WTC11 (cell line): ENCODE data around the gene TIMM8A. TPM values are rescaled to one million over a fixed set of nuclear protein-coding genes. Genes with fewer than 3 reads are reported as not detected.

ENCODE experiments used
- ATAC-seq: fragments of 200-7000 bp; cut with Tn5 transposase; 2 replicates; pipeline ENCODE4 v1.10.0; 2021; ENCODE audit warnings: mild to moderate bottlenecking, moderate library complexity
- CTCF ChIA-PET: fragments of 300-600 bp; sonication (Branson Sonifier 250); formaldehyde crosslinking; loops from one replicate; lab custom pipeline; 2021; ENCODE audit warnings: antibody characterized with exemption; lab: Charles Lee
- POLR2A ChIA-PET: fragments of 350-600 bp; sonication (Branson Sonifier 250); formaldehyde crosslinking; loops from one replicate; lab custom pipeline; 2021; ENCODE audit warnings: antibody characterized with exemption; lab: Charles Lee
- DNase-seq: peaks from one replicate; pipeline ENCODE4 v3.0.0; 2021; ENCODE audit warnings: low spot score
- H3K27ac Mint-ChIP-seq: 2 replicates; pipeline ENCODE4 v1.8.0; 2021; ENCODE audit warnings: mixed read lengths
- H3K27me3 Mint-ChIP-seq: 2 replicates; pipeline ENCODE4 v1.8.0; 2021; ENCODE audit warnings: low read depth, mild to moderate bottlenecking, moderate library complexity, mixed read lengths
- H3K36me3 Mint-ChIP-seq: 2 replicates; pipeline ENCODE4 v1.8.0; 2021; ENCODE audit warnings: mixed read lengths
- H3K4me1 Mint-ChIP-seq: 2 replicates; pipeline ENCODE4 v1.8.0; 2022; ENCODE audit warnings: mixed read lengths
- H3K4me3 Mint-ChIP-seq: 2 replicates; pipeline ENCODE4 v1.8.0; 2021; ENCODE audit warnings: mild to moderate bottlenecking, moderate library complexity, mixed read lengths
- H3K9me3 Mint-ChIP-seq: 2 replicates; pipeline ENCODE4 v1.8.0; 2021; ENCODE audit warnings: mixed read lengths
- ATF6 ChIP-seq: sonication (generic); formaldehyde crosslinking; IDR thresholded peaks from 2 replicates; pipeline ENCODE4 v1.8.1; 2023; ENCODE audit warnings: mild to moderate bottlenecking, missing genetic modification reagents
- E2F4 ChIP-seq: sonication (generic); formaldehyde crosslinking; IDR thresholded peaks from 2 replicates; pipeline ENCODE4 v1.8.1; 2022; ENCODE audit warnings: low read depth, mild to moderate bottlenecking, moderate library complexity, missing genetic modification reagents, borderline replicate concordance
- E2F5 ChIP-seq: sonication (generic); formaldehyde crosslinking; IDR thresholded peaks from 2 replicates; pipeline ENCODE4 v1.8.1; 2022; ENCODE audit warnings: mild to moderate bottlenecking, moderate library complexity, missing genetic modification reagents
- ELF4 ChIP-seq: sonication (generic); formaldehyde crosslinking; IDR thresholded peaks from 2 replicates; pipeline ENCODE4 v1.8.1; 2022; ENCODE audit warnings: low read depth, mild to moderate bottlenecking, moderate library complexity, missing genetic modification reagents
- ESRRA ChIP-seq: sonication (generic); formaldehyde crosslinking; IDR thresholded peaks from 2 replicates; pipeline ENCODE4 v1.8.1; 2022; ENCODE audit warnings: mild to moderate bottlenecking, missing genetic modification reagents, borderline replicate concordance
- GRHL2 ChIP-seq: fragments of 250-450 bp; sonication (Bioruptor Pico); IDR thresholded peaks from 2 replicates; pipeline ENCODE4 v1.8.0; 2022; ENCODE audit warnings: mild to moderate bottlenecking, moderate library complexity; ENCODE audit not compliant: insufficient replicate concordance, severe bottlenecking
- HMGXB4 ChIP-seq: sonication (generic); formaldehyde crosslinking; IDR thresholded peaks from 2 replicates; pipeline ENCODE4 v1.8.1; 2023; ENCODE audit warnings: mild to moderate bottlenecking, moderate library complexity, missing genetic modification reagents
- JUN ChIP-seq: sonication (generic); formaldehyde crosslinking; IDR thresholded peaks from 2 replicates; pipeline ENCODE4 v1.8.0; 2023; ENCODE audit warnings: mild to moderate bottlenecking, missing genetic modification reagents
- MAX ChIP-seq: sonication (generic); formaldehyde crosslinking; IDR thresholded peaks from 2 replicates; pipeline ENCODE4 v1.8.0; 2022; ENCODE audit warnings: mild to moderate bottlenecking, missing genetic modification reagents
- MYBL2 ChIP-seq: sonication (generic); formaldehyde crosslinking; IDR thresholded peaks from 2 replicates; pipeline ENCODE4 v1.8.1; 2023; ENCODE audit warnings: mild to moderate bottlenecking, moderate library complexity, missing genetic modification reagents
- NFATC4 ChIP-seq: fragments of 250-450 bp; sonication (Bioruptor Pico); IDR thresholded peaks from 2 replicates; pipeline ENCODE4 v1.9.0; 2021; ENCODE audit warnings: mild to moderate bottlenecking
- PRDM15 ChIP-seq: sonication (generic); formaldehyde crosslinking; IDR thresholded peaks from 2 replicates; pipeline ENCODE4 v1.8.0; 2022; ENCODE audit warnings: missing genetic modification reagents
- SP1 ChIP-seq: sonication (generic); formaldehyde crosslinking; conservative IDR thresholded peaks from 2 replicates; pipeline ENCODE4 v1.8.1; 2022; ENCODE audit warnings: missing genetic modification reagents
- TP53 ChIP-seq: sonication (generic); formaldehyde crosslinking; IDR thresholded peaks from 2 replicates; pipeline ENCODE4 v1.8.1; 2023; ENCODE audit warnings: mild to moderate bottlenecking, missing genetic modification reagents
- ZNF138 ChIP-seq: sonication (generic); formaldehyde crosslinking; conservative IDR thresholded peaks from 2 replicates; pipeline ENCODE4 v1.8.1; 2022; ENCODE audit warnings: mild to moderate bottlenecking, moderate library complexity, missing genetic modification reagents
- ZNF219 ChIP-seq: sonication (generic); formaldehyde crosslinking; IDR thresholded peaks from 2 replicates; pipeline ENCODE4 v1.8.0; 2023; ENCODE audit warnings: missing genetic modification reagents, mild to moderate bottlenecking, borderline replicate concordance
- ZNF281 ChIP-seq: sonication (generic); formaldehyde crosslinking; IDR thresholded peaks from 2 replicates; pipeline ENCODE4 v1.8.0; 2023; ENCODE audit warnings: mild to moderate bottlenecking, missing genetic modification reagents
- ZNF671 ChIP-seq: fragments of 250-450 bp; sonication (Bioruptor Pico); IDR thresholded peaks from 2 replicates; pipeline ENCODE4 v1.8.0; 2021; ENCODE audit warnings: mild to moderate bottlenecking
- total RNA-seq: library from RNA; stranded (reverse); gene quantifications from 3 replicates; pipeline ENCODE4 v1.2.3, GENCODE V29; 2021
- TF ChIP-seq, protein P1 (sequence below): fragments of 250-450 bp; sonication (Bioruptor Pico); IDR thresholded peaks from 2 replicates; pipeline ENCODE4 v1.9.0; 2021; ENCODE audit warnings: mild to moderate bottlenecking

TIMM8A gene
- total RNA-seq, 1 experiment from 2014 or later = 31.8 TPM

DNA sequence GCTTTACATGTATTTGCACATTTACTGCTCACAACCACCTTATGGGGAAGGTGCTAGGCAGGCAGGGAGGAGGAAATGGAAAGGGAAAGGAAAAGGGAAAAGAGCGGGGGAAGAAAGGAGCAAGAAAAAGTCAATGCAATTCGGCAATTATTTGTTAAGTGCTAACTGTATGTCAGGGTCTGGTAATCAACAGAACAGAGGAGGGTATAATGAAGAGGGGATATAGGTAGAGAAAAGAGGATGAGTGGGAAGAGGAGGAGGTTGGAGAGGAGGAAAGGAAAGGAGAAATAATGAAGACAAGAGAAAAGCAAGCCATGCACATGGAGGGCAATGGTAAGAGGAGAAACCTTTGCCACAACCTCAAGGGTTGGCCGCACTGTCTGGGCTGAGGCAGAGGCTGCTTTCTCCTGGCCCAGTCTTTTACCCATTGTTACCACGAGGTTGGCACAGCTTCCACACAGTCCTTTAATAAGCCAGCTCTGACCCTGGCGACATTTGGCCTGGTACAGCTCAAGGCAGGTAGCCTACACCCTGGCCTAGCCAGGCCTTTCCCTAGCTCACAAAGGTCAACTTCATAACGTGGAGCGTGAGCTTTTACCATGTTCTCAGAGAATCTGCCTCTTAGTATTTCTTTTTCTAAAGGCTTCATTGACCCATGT lies 36.6 kb upstream of the TIMM8A start (continued):
- TF ChIP-seq HMGXB4 (CRISPR knock-in tag) (no peak), ZNF138 (CRISPR knock-in tag) (no peak), TP53 (CRISPR knock-in tag) (no peak)

- DNase-seq (no peak), ATAC-seq (no peak)
- no peak overlapping the region for H3K27ac Mint-ChIP-seq
- CTCF ChIA-PET = no interaction called here
- H3K4me3 Mint-ChIP-seq = no peak overlapping the region
- H3K4me1 Mint-ChIP-seq = 0 out of 2 replicates have a peak, but pooled peaks cover 6% of the 10 kb centered on the region
- no peaks in the 10 kb centered on the region for H3K36me3 Mint-ChIP-seq
- H3K27me3 Mint-ChIP-seq = no peaks in the 10 kb centered on the region
- H3K9me3 Mint-ChIP-seq = no peaks in the 10 kb centered on the region
- POLR2A ChIA-PET = no interaction called here
- TF ChIP-seq ELF4 = no peak
- no peak for TF ChIP-seq MAX
- TF ChIP-seq PRDM15 = no peak
- no peak for TF ChIP-seq GRHL2 (CRISPR knock-in tag)
- TF ChIP-seq ZNF219 (CRISPR knock-in tag) = no peak
- no peak for TF ChIP-seq E2F4 (CRISPR knock-in tag)
- TF ChIP-seq TP53 (CRISPR knock-in tag) = no peak
- TF ChIP-seq SP1 = no peak
- TF ChIP-seq ZNF671 (CRISPR knock-in tag) = no peak
- TF ChIP-seq MYBL2 (CRISPR knock-in tag) = no peak
- TF ChIP-seq JUN (CRISPR knock-in tag) = no peak
- TF ChIP-seq NFATC4 (CRISPR knock-in tag) = no peak
Observed at GRCh38 chrX:101383679-101384205, 35.2 kb upstream of the TIMM8A start.

GRCh38 chrX:101377547-101377946 lies 29.0 kb upstream of the TIMM8A start:
- H3K27ac Mint-ChIP-seq = no peak overlapping the region
- H3K4me3 Mint-ChIP-seq = no peak overlapping the region
- DNase-seq = no peak
- H3K9me3 Mint-ChIP-seq = no peaks in the 10 kb centered on the region
- H3K27me3 Mint-ChIP-seq = peaks cover 8% of the 10 kb centered on the region
- CTCF ChIA-PET = no interaction called here
- no peaks in the 10 kb centered on the region for H3K36me3 Mint-ChIP-seq
- POLR2A ChIA-PET = no interaction called here
- H3K4me1 Mint-ChIP-seq = no peaks in the 10 kb centered on the region
- ATAC-seq = no peak
- TF ChIP-seq E2F5 (CRISPR knock-in tag) (no peak), ESRRA (no peak), ZNF281 (CRISPR knock-in tag) (no peak), ATF6 (CRISPR knock-in tag) (no peak)
- TF ChIP-seq, protein P1, sequence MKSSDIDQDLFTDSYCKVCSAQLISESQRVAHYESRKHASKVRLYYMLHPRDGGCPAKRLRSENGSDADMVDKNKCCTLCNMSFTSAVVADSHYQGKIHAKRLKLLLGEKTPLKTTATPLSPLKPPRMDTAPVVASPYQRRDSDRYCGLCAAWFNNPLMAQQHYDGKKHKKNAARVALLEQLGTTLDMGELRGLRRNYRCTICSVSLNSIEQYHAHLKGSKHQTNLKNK (CRISPR knock-in tag) = no peak
